Omental fat pad (tissue), 4 donors: ENCODE data around the gene SEMA4D. TPM values are rescaled to one million over a fixed set of nuclear protein-coding genes. Genes with fewer than 3 reads are reported as not detected.
A peak's percentile ranks its signal among the peaks of the same experiment; 100 is the strongest.

Source experiments
- ATAC-seq: fragments of 150-250 bp; one replicate; pipeline ENCODE4 v1.9.1; 2016; ENCODE audit warnings: mild to moderate bottlenecking, moderate library complexity; ENCODE audit not compliant: low FRiP score
- DNase-seq: peaks from one replicate; pipeline ENCODE4 v3.0.0-alpha.2; 2019; ENCODE audit warnings: low spot score
- CTCF ChIP-seq, 3 donors: fragments of 450-650 bp; IDR thresholded peaks; one replicate each; pipeline ENCODE4 v1.5.1; 2016 to 2017; ENCODE audit warnings: antibody characterized with exemption in 3 of 3, mild to moderate bottlenecking in 3 of 3, moderate library complexity in 2 of 3
- small RNA-seq: library from RNA; depleted of rRNA; stranded (forward); fragments of <200 nt; gene quantifications from one replicate; pipeline ENCODE3, GENCODE V24; 2016
- total RNA-seq, 4 donors: library from RNA; depleted of rRNA; stranded (reverse); fragments of >200 nt; gene quantifications; one replicate each; pipeline ENCODE4 v1.1.0, GENCODE V29; 2016

Gene SEMA4D
- total RNA-seq, 4 donors from 2014 or later: 14.2 to 49.5 (median 18.3) TPM

GRCh38 chr9:89314955-89315354 is 183.0 kb downstream of the SEMA4D start:
- no peak for TF ChIP-seq CTCF (IDR thresholded peaks at IDR 0.05)
- DNase-seq (no peak), ATAC-seq (no peak)

- ATAC-seq (no peak), DNase-seq (no peak)
- TF ChIP-seq CTCF (IDR thresholded peaks at IDR 0.05): no peak
Observed at GRCh38 chr9:89313842-89314241, 184.1 kb downstream of the SEMA4D start.

GRCh38 chr9:89312222-89312571 is 185.7 kb downstream of the SEMA4D start:
- DNase-seq (no peak), ATAC-seq (no peak)
- no peak for TF ChIP-seq CTCF (IDR thresholded peaks at IDR 0.05)

- DNase-seq (no peak), ATAC-seq (peak; percentile 13)
- TF ChIP-seq CTCF (IDR thresholded peaks at IDR 0.05): no peak
Observed at GRCh38 chr9:89311346-89312221, 186.3 kb downstream of the SEMA4D start.

Small RNAs within 50 kb of the gene (small RNA-seq; reads per million reads assigned to genes)
- not detected for gene MIR3153

Other genes with a start within 250 kb of the SEMA4D start
- 10 to 100 TPM in 3 of 4 donors, 1 to 10 TPM in 1; 9.8 to 34.1 (median 20.3) TPM for gene CKS2, start 186.9 kb downstream of the SEMA4D start, total RNA-seq
- 10 to 100 TPM; 45.8 to 68.4 (median 54.2) TPM for gene SECISBP2, start 179.6 kb downstream of the SEMA4D start, total RNA-seq
- gene GADD45G, start 106.9 kb upstream of the SEMA4D start, total RNA-seq: 10 to 100 TPM in 3 of 4 donors, 1 to 10 TPM in 1; 5.1 to 23.8 (median 16.1) TPM